Type B pancreatic cell (in vitro differentiated cells): ENCODE results near the gene NRCAM. TPM values are rescaled to one million over a fixed set of nuclear protein-coding genes. Genes with fewer than 3 reads are reported as not detected.

ENCODE experiments used
- DNase-seq: peaks from one replicate; pipeline ENCODE4 v3.0.0; 2021; ENCODE audit warnings: mixed read lengths; ENCODE audit not compliant: unreplicated experiment; ENCODE audit errors: extremely low spot score
- H3K27ac Mint-ChIP-seq: 2 replicates; pipeline ENCODE4 v1.8.0; 2021; ENCODE audit warnings: mild to moderate bottlenecking, mixed read lengths
- H3K27me3 Mint-ChIP-seq: 2 replicates; pipeline ENCODE4 v1.8.0; 2021; ENCODE audit warnings: mixed read lengths
- H3K36me3 Mint-ChIP-seq: 2 replicates; pipeline ENCODE4 v1.8.0; 2021; ENCODE audit warnings: mixed read lengths
- H3K4me1 Mint-ChIP-seq: one replicate; pipeline ENCODE4 v1.8.0; 2021; ENCODE audit warnings: mixed read lengths; ENCODE audit not compliant: unreplicated experiment
- H3K4me3 Mint-ChIP-seq: 2 replicates; pipeline ENCODE4 v1.8.0; 2021; ENCODE audit warnings: mild to moderate bottlenecking, mixed read lengths
- H3K9me3 Mint-ChIP-seq: 2 replicates; pipeline ENCODE4 v1.8.0; 2021; ENCODE audit warnings: mixed read lengths
- CTCF ChIP-seq: fragments of 200-600 bp; sonication (generic); conservative IDR thresholded peaks from 2 replicates; pipeline ENCODE4 v1.5.0; 2021; ENCODE audit warnings: antibody characterized with exemption, mild to moderate bottlenecking
- total RNA-seq: library from RNA; stranded (reverse); gene quantifications from 2 replicates; pipeline ENCODE4 v1.2.1, GENCODE V29; 2021; ENCODE audit warnings: low replicate concordance

NRCAM gene
- total RNA-seq, 1 donor from 2014 or later: 41.0 TPM

GRCh38 chr7:108409146-108409545 is 47.1 kb downstream of the NRCAM start:
- no peak for DNase-seq
- Mint-ChIP-seq H3K27me3 (no peaks in the 10 kb centered on the region), H3K9me3 (no peaks in the 10 kb centered on the region), H3K27ac (no peak overlapping the region), H3K4me3 (no peak overlapping the region), H3K4me1 (peaks cover 11% of the 10 kb centered on the region), H3K36me3 (peaks cover 4% of the 10 kb centered on the region)
- TF ChIP-seq CTCF: no peak

GRCh38 chr7:108408296-108408991 is 47.8 kb downstream of the NRCAM start:
- H3K4me1 Mint-ChIP-seq: peaks cover 12% of the 10 kb centered on the region
- no peak overlapping the region for H3K4me3 Mint-ChIP-seq
- no peak for DNase-seq
- H3K27me3 Mint-ChIP-seq: no peaks in the 10 kb centered on the region
- peaks cover 3% of the 10 kb centered on the region for H3K36me3 Mint-ChIP-seq
- no peak overlapping the region for H3K27ac Mint-ChIP-seq
- no peak for TF ChIP-seq CTCF
- no peaks in the 10 kb centered on the region for H3K9me3 Mint-ChIP-seq

- no peaks in the 10 kb centered on the region for H3K9me3 Mint-ChIP-seq
- no peak for DNase-seq
Observed at GRCh38 chr7:108407676-108408075, 48.6 kb downstream of the NRCAM start.

GRCh38 chr7:108406222-108406890 is 49.9 kb downstream of the NRCAM start:
- no peak for TF ChIP-seq CTCF
- peaks cover 17% of the 10 kb centered on the region for H3K4me1 Mint-ChIP-seq
- no peaks in the 10 kb centered on the region for H3K9me3 Mint-ChIP-seq
- DNase-seq: no peak
- no peak overlapping the region for H3K4me3 Mint-ChIP-seq
- H3K27ac Mint-ChIP-seq: no peak overlapping the region
- H3K36me3 Mint-ChIP-seq: no peaks in the 10 kb centered on the region
- H3K27me3 Mint-ChIP-seq: no peaks in the 10 kb centered on the region

More at GRCh38 chr7:108407676-108408075, 48.6 kb downstream of the NRCAM start:
- H3K27ac Mint-ChIP-seq: no peak overlapping the region
- no peaks in the 10 kb centered on the region for H3K36me3 Mint-ChIP-seq
- no peaks in the 10 kb centered on the region for H3K27me3 Mint-ChIP-seq
- TF ChIP-seq CTCF: no peak
- no peak overlapping the region for H3K4me3 Mint-ChIP-seq
- H3K4me1 Mint-ChIP-seq: peaks cover 14% of the 10 kb centered on the region

GRCh38 chr7:108404509-108405420 is 51.5 kb downstream of the NRCAM start:
- no peak overlapping the region for H3K27ac Mint-ChIP-seq
- no peaks in the 10 kb centered on the region for H3K27me3 Mint-ChIP-seq
- DNase-seq: no peak
- TF ChIP-seq CTCF: no peak
- no peaks in the 10 kb centered on the region for H3K36me3 Mint-ChIP-seq
- no peaks in the 10 kb centered on the region for H3K9me3 Mint-ChIP-seq
- peaks cover 17% of the 10 kb centered on the region for H3K4me1 Mint-ChIP-seq
- H3K4me3 Mint-ChIP-seq: no peak overlapping the region
